HUES64 (cell line): ENCODE results near the gene THSD4.

Source experiments
- H3K27ac ChIP-seq: 2 replicates; pipeline ENCODE4 v1.7.0; 2013; ENCODE audit warnings: low read depth, low read length, inconsistent platforms
- H3K27me3 ChIP-seq: 2 replicates; pipeline ENCODE4 v1.6.1; 2013; ENCODE audit warnings: mild to moderate bottlenecking, low read length; ENCODE audit not compliant: insufficient read depth
- H3K36me3 ChIP-seq: 2 replicates; pipeline ENCODE4 v1.6.1; 2013; ENCODE audit warnings: mild to moderate bottlenecking, low read length; ENCODE audit not compliant: insufficient read depth
- H3K4me1 ChIP-seq: 2 replicates; pipeline ENCODE4 v1.6.1; 2013; ENCODE audit warnings: mild to moderate bottlenecking, low read length, moderate library complexity; ENCODE audit not compliant: insufficient read depth
- H3K4me3 ChIP-seq: 2 replicates; pipeline ENCODE4 v1.5.1; 2013; ENCODE audit warnings: mild to moderate bottlenecking, low read length, moderate library complexity
- H3K9ac ChIP-seq: 2 replicates; pipeline ENCODE4 v1.6.1; 2013; ENCODE audit warnings: mild to moderate bottlenecking, low read depth, low read length
- H3K9me3 ChIP-seq: 2 replicates; pipeline ENCODE4 v1.6.1; 2013; ENCODE audit warnings: low read depth, low read length; ENCODE audit not compliant: insufficient read depth
- WGBS: fragments of 150-250, 120-280 bp; methylation state at CpG from one replicate; pipeline ENCODE4 v1.1.7; 2013; ENCODE audit warnings: missing lambda C conversion rate; 5-methylcytosine and 5-hydroxymethylcytosine counted together

THSD4 gene

DNA sequence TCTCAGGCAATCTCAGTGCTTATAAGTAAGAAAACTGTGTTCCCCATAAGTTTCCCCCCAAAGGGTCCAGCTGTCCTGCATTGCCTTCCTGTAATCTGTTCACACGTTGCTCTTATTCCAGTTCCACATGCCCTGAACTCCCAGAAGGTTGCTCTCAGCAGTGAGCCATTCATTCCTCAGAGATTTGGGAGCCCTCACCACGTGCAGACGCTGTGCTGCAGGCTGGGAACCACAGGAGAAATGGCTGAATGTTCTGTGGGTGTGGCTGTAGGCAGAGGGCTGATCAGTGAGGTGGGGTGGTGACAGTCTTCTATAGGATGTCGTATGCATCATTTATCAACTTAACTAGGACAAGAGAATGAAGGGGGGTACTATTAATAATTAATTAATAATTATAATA, 3.3 kb upstream of the THSD4 start:
- H3K4me3 ChIP-seq: no peak overlapping the region
- H3K4me1 ChIP-seq: peaks cover 15% of the 10 kb centered on the region
- H3K27ac ChIP-seq: no peak overlapping the region
- H3K27me3 ChIP-seq: peaks cover 12% of the 10 kb centered on the region
- no peaks in the 10 kb centered on the region for H3K36me3 ChIP-seq
- WGBS: 55% methylated on average over 3 of the region's 4 CpGs
- no peaks in the 10 kb centered on the region for H3K9me3 ChIP-seq
- H3K9ac ChIP-seq: no peak overlapping the region

DNA sequence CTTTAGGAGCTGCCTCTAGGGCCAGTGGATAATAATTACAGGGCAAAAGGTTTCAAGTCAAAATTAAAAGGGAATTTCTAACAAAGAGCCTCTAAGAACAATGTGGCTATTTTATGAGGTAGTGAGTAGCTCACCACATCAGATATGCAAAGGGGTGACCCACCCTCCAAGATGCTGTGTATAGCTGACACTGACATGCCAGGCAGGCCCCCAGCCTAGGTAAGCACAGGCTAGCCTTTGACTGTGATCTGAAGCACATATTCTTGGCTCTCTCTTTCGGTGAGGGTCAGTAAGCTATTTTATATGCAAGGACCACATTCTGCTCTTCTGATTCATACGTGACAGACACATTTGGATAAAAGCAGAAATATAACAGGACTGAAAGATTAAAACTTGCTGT, 2.8 kb upstream of the THSD4 start:
- Histone ChIP-seq H3K9me3 (no peaks in the 10 kb centered on the region), H3K4me1 (peaks cover 15% of the 10 kb centered on the region), H3K9ac (no peak overlapping the region), H3K27me3 (peaks cover 17% of the 10 kb centered on the region), H3K36me3 (no peaks in the 10 kb centered on the region), H3K4me3 (no peak overlapping the region), H3K27ac (no peak overlapping the region)
- 96% methylated on average over 1 of the region's 2 CpGs for WGBS

DNA sequence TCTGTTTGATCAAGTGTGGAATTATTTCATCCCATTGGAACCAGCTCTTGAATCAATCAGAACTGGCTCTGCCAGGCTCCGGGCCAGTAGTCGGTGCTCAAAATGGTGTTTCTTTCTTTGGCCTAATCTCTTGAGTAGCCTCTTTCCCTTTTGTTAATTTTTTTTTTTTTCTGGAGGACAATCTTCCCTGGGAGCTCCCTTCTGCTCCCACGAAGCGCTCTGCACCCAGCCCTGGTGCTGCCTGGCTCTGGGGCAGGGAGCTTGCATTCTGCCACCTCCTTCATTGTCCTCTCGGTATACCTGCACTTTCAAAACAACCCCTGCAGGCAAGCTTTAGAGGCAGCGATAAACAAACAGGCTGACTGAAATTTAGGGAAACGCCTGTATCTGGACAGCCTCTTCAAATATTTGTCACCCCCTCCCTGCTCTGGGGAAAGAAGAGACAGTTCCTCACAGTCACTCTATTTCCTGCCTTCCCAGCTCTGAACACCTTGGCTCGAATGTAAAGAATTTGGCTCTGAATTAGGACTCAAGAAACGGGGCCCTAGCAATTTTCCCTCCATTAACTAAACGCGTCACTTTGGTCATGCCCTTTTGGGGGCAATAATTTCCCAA, 1.1 kb upstream of the THSD4 start:
- peak overlapping the region; percentile 75 for H3K4me3 ChIP-seq

DNA sequence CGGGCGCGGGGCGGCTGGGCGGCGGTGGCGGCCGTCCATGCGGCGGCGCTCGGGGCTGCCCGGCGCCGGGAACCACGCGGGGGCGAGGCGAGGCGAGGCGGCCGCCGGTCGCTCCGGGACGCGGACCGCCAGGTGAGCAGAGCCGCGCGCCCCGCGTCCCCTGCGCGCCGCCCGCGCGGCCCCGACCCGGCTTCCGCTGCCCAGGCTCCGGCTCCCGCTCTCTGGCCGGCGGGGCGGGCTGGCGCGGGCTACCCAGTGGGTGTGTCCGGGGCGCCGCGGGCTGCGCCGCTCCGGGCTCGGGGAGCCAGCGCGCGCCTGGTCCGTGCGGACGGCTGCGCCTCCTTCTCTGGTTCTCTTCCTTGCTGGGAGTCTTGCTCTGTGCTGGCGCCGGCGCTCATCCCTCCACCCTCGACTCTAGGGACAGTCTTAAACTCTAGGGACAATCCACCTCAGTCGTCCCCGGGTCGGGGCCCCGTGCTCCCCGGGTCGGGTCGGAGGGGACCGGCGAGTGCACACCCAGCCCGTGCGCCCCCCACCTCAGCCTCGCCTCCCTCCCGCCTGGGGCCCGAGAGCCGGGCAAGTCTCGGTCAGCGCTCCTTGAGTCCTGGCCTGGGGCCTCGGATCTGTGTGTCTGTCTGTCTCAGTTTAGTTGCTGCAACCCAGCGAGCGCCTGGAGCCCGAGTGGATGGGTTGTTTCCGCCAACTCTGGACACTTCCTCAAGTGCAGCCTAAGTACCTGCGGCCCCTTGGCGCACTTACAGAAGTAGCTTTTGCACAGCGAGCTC, 488 bp downstream of the THSD4 start:
- peaks cover 21% of the 10 kb centered on the region for H3K27me3 ChIP-seq
- no peaks in the 10 kb centered on the region for H3K36me3 ChIP-seq
- peak overlapping the region; percentile 75 for H3K4me3 ChIP-seq
- peaks cover 21% of the 10 kb centered on the region for H3K4me1 ChIP-seq
- WGBS: under 1% methylated on average over 93 of the region's 93 CpGs
- peak overlapping the region; percentile 52 for H3K9ac ChIP-seq
- no peak overlapping the region for H3K27ac ChIP-seq
- no peaks in the 10 kb centered on the region for H3K9me3 ChIP-seq

More for the DNA sequence above, 1.1 kb upstream of the THSD4 start:
- H3K9ac ChIP-seq: no peak overlapping the region
- 26% methylated on average over 11 of the region's 11 CpGs for WGBS
- peaks cover 15% of the 10 kb centered on the region for H3K4me1 ChIP-seq
- no peaks in the 10 kb centered on the region for H3K9me3 ChIP-seq
- no peak overlapping the region for H3K27ac ChIP-seq
- H3K27me3 ChIP-seq: peaks cover 21% of the 10 kb centered on the region
- no peaks in the 10 kb centered on the region for H3K36me3 ChIP-seq

DNA sequence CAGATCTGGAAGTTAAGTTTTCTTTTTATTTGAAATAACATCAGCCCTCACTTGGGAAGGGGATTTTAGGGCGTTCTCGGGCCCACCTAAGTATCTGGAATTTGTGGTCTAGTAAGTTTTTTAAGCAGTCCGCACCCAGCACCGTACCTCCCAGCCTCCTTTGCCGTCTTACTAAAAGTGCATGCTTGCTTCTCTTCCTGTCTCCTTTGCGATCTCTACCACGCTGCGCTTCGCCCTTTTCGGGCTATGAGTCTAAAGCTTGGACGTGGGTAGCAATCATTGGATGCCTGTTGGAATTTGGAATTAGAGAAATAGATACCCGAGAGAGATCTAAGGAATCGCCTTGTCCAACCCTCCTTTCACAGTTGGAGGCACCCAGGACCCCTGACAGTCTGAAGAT, 1.1 kb downstream of the THSD4 start:
- peaks cover 21% of the 10 kb centered on the region for H3K27me3 ChIP-seq
- H3K4me1 ChIP-seq: peaks cover 20% of the 10 kb centered on the region
- H3K4me3 ChIP-seq: peak overlapping the region; percentile 75
- no peaks in the 10 kb centered on the region for H3K36me3 ChIP-seq
- peak overlapping the region; percentile 52 for H3K9ac ChIP-seq
- 24% methylated on average over 13 of the region's 13 CpGs for WGBS
- H3K27ac ChIP-seq: no peak overlapping the region
- no peaks in the 10 kb centered on the region for H3K9me3 ChIP-seq

DNA sequence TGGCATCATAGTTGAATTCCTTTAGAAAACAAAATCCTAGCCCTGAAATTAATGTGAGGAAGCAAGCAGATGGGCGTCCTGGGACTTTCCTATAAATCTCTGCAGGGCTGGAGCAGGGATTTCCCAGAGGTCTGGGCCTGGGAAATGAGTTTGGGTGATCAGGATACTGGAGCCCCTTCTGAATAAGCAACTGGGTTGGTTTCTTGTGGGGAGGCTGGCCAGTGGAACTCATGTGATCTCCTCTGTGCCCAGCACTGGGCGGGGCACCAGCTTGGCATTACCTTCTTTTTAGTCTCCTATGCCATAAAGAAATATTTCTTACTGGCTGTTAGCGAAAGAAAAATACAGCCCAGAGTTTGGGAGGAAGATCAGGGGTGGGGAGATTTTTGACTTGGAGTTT, 1.7 kb downstream of the THSD4 start:
- H3K9ac ChIP-seq: no peak overlapping the region
- peaks cover 21% of the 10 kb centered on the region for H3K27me3 ChIP-seq
- H3K4me1 ChIP-seq: peaks cover 18% of the 10 kb centered on the region
- no peaks in the 10 kb centered on the region for H3K9me3 ChIP-seq
- H3K36me3 ChIP-seq: no peaks in the 10 kb centered on the region
- H3K4me3 ChIP-seq: peak overlapping the region; percentile 75; the same call in 1 of the 2 replicates
- WGBS: 77% methylated on average over 3 of the region's 3 CpGs
- H3K27ac ChIP-seq: no peak overlapping the region

DNA sequence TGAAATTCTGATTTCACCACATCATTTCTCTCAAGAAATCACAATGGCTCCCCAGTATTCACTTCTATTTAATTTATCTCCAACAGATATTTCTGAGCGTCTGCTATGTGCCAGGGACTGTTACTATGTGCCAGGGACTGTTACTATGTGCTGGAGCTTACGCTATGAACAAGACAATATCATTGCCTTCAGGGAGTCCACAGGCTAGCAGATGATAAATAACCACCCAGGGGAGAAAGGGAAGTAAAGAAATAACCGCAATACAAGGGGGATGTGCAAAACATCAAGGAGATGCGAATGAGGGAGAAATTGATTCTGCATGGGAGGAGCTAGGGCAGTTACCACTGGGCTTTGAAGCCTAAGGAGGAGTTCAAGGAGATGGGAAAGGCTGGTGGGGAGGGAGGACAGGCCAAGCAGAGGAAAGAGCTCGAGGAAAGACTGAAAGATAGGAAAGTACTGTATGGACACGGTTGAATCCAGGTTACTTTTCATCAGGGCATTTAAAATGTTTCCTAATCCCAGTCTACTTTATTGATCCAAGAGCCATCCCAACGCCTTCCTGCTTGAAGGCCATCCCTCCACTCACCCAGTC, 2.5 kb downstream of the THSD4 start:
- Histone ChIP-seq H3K27ac (no peak overlapping the region), H3K27me3 (peaks cover 21% of the 10 kb centered on the region), H3K9ac (no peak overlapping the region), H3K4me1 (peaks cover 18% of the 10 kb centered on the region), H3K36me3 (no peaks in the 10 kb centered on the region), H3K4me3 (no peak overlapping the region), H3K9me3 (no peaks in the 10 kb centered on the region)
- WGBS: 78% methylated on average over 7 of the region's 7 CpGs

DNA sequence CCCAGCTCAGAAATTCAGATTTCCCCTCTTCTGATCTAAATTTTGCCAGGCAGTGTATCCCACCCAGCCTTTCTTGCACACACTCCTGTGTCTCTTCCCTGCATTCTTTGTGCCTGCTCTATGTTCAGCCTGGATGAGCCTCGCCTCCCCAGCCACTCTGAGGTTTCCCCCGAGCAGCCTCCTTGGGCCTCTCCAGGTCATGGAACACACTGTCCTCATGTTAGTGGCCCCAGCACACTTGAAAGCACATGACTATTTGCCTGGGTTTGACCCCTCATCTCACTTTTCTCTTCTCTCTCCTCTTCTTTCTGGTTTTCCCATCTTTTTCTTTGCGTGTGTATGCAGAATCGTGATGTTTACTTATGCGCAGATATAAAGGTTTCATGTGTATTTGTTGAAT, 3.1 kb downstream of the THSD4 start:
- 94% methylated on average over 5 of the region's 5 CpGs for WGBS
- H3K36me3 ChIP-seq: no peaks in the 10 kb centered on the region

DNA sequence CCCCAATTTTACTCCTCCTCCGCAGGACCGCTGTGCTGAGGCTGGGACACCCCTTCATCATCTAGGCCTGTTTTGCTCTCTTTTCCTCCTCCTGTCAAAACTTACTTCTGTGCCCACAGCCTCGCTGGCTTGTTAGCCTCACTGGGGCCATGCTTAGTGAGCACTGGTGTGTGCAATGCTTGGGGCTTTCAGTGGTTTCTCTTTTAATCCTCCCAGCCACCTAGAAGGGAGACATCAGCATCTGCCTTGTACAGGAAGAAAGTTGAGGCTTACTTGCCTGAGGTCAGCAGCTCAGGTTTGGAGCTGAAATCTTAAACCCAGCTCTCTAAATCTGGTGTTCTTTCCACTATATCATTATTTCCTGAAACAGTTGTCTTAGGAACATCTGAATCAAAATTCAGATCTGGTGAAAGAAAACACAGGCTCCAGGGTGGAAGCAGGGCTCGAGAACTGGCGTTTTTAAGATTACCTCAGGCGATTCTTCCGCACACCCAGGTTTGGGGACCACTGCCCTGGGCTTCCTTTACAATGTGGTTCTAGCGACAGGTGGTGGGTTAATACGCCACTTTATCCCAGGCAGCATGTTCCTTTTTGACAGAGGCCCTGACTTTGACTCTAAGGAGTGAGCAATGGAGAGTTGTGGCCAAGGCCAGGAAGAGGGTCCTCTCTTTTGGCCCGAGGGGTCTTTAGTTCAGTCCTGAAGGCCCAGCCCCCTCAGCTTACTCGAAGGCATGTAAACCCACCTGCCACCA, 3.8 kb downstream of the THSD4 start:
- 93% methylated on average over 11 of the region's 11 CpGs for WGBS
- Histone ChIP-seq H3K9ac (no peak overlapping the region), H3K27ac (no peak overlapping the region), H3K4me3 (no peak overlapping the region), H3K4me1 (peaks cover 11% of the 10 kb centered on the region), H3K9me3 (no peaks in the 10 kb centered on the region), H3K36me3 (no peaks in the 10 kb centered on the region), H3K27me3 (peaks cover 21% of the 10 kb centered on the region)

More for the DNA sequence above, 3.1 kb downstream of the THSD4 start:
- no peaks in the 10 kb centered on the region for H3K9me3 ChIP-seq
- H3K27me3 ChIP-seq: peaks cover 21% of the 10 kb centered on the region
- peaks cover 18% of the 10 kb centered on the region for H3K4me1 ChIP-seq
- no peak overlapping the region for H3K9ac ChIP-seq
- no peak overlapping the region for H3K27ac ChIP-seq
- no peak overlapping the region for H3K4me3 ChIP-seq

DNA sequence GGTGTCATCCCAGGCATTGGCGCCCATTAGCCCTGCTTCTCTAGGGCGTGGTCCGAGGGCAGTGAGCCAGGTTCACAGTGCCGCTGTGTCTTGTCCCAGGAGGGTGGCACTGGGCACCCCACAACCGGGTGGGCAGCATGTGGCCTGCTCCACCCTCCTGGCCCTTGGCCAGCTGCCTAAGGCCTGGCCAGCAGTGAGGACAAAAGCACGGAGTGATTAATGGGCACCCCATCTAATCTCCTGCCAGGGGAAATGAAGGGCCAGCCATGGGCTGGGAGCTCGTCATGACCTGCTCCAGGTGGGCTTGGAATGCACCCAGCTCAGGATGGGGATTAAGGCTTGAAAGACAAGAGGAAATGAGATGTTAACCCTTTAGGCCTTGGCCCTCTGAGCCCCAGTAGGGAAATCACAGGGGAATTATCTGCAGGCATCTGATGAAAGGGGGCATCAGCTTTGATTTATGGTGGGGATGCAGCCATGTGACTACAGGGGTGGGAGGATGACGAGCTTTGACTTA, 5.2 kb downstream of the THSD4 start:
- Histone ChIP-seq H3K9ac (no peak overlapping the region), H3K36me3 (no peaks in the 10 kb centered on the region), H3K27me3 (peaks cover 21% of the 10 kb centered on the region), H3K27ac (no peak overlapping the region), H3K4me1 (peaks cover 8% of the 10 kb centered on the region), H3K4me3 (no peak overlapping the region), H3K9me3 (no peaks in the 10 kb centered on the region)
- 80% methylated on average over 8 of the region's 8 CpGs for WGBS

DNA sequence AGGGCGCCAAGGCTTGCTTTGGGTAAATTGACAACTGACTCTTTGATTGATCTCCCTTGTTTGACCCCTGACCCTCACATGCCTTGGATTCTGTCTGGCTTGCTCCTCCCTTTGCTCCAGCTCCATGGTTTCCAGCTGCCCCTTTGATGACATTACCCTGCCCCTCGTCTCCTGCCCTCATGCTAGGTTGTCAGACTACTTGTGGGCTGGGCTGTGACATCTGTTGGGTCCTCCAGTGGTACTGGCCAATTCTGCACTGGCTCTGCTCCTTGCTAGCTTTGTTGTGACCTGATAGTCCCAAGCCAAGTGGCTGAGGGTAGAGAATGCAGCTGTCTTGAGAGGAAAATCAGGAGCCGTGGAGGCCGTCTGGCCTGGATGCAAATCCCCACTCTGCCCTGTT, 6.2 kb downstream of the THSD4 start:
- Histone ChIP-seq H3K9me3 (no peaks in the 10 kb centered on the region), H3K27ac (no peak overlapping the region), H3K4me1 (peaks cover 8% of the 10 kb centered on the region), H3K9ac (no peak overlapping the region), H3K36me3 (no peaks in the 10 kb centered on the region), H3K4me3 (no peak overlapping the region), H3K27me3 (peaks cover 14% of the 10 kb centered on the region)
- WGBS: 55% methylated on average over 4 of the region's 4 CpGs
